ENCODE results near the gene TLE2. TPM values are rescaled to one million over a fixed set of nuclear protein-coding genes. Genes with fewer than 3 reads are reported as not detected.

TLE2 gene
- total RNA-seq, 2 experiments from 2014 or later = 3.9 to 5.0 TPM

GRCh38 chr19:3061182-3062161, 32.4 kb upstream of the TLE2 start:
- H3K27me3 Mint-ChIP-seq = no peaks in the 10 kb centered on the region

DNA sequence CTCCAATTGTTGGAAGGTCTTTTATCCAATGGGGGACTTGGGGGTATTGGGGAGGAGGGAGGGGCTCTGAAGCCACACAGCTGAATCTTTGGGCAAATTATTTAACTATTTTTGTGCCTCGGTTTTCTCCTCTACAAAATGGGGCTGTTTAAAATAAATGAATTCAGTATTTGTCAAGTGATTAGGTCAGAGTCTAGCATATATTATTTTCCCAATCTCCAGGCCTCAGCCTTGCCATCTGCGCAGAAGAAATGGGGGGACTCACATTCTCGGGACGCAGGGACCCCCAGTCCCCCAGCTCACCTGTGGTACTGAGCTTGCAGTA, 31.7 kb upstream of the TLE2 start:
- H3K36me3 Mint-ChIP-seq = peaks cover 23% of the 10 kb centered on the region
- POLR2A ChIA-PET = interaction anchor here (0.7 to 3.4 kb wide), 11 partner anchors 8 to 125 kb away, joined by 3 to 49 read pairs (median 6); partner anchors contain the start of genes NCLN and TLE6
- H3K4me3 Mint-ChIP-seq = peak overlapping the region; percentile 93
- peaks cover 30% of the 10 kb centered on the region for H3K4me1 Mint-ChIP-seq
- peak overlapping the region; percentile 88 for H3K27ac Mint-ChIP-seq
- no peaks in the 10 kb centered on the region for H3K9me3 Mint-ChIP-seq
- no peak for DNase-seq
- ATAC-seq (ENCODE audit: low read depth) = no peak
- no peaks in the 10 kb centered on the region for H3K27me3 Mint-ChIP-seq

More at GRCh38 chr19:3061182-3062161, 32.4 kb upstream of the TLE2 start:
- Mint-ChIP-seq H3K9me3 (no peaks in the 10 kb centered on the region), H3K36me3 (peaks cover 20% of the 10 kb centered on the region), H3K4me1 (peaks cover 30% of the 10 kb centered on the region), H3K4me3 (peak overlapping the region; percentile 93), H3K27ac (peak overlapping the region; percentile 88)
- ATAC-seq (ENCODE audit: low read depth) (peak; percentile 72), DNase-seq (peak; percentile 85)
- POLR2A ChIA-PET = interaction anchor here (0.7 to 3.4 kb wide), 13 partner anchors 8 to 124 kb away, joined by 3 to 49 read pairs (median 6); partner anchors contain the start of genes NCLN, S1PR4 and TLE6

DNA sequence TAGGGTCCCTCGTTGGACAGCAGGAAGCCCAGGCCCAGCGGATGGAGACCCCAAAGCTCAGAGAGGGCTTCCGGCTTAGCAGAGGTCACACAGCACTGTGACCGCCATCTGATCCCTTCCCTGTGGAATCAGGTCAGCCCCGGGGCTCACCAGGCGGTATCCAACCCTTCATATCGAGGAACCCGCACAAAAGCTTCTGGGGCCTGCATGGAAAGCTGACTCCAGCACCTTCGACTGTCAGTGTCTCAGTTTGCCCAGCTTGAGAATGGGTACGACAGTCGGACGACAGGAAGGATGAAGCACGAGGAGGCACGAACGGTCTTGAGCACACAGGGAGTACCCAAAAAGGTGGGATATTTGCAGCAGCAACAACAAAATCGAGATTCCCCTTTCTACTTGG, 30.6 kb upstream of the TLE2 start:
- peak overlapping the region; percentile 88 for H3K27ac Mint-ChIP-seq
- peak overlapping the region; percentile 93 for H3K4me3 Mint-ChIP-seq
- H3K4me1 Mint-ChIP-seq = peaks cover 31% of the 10 kb centered on the region
- no peak for ATAC-seq (ENCODE audit: low read depth)
- no peak for DNase-seq
- H3K9me3 Mint-ChIP-seq = no peaks in the 10 kb centered on the region
- H3K36me3 Mint-ChIP-seq = peaks cover 30% of the 10 kb centered on the region
- POLR2A ChIA-PET = interaction anchor here (0.5 to 2.4 kb wide), 4 partner anchors 13 to 72 kb away, joined by 3 to 8 read pairs (median 5); no protein-coding TSS in a partner anchor
- no peaks in the 10 kb centered on the region for H3K27me3 Mint-ChIP-seq

DNA sequence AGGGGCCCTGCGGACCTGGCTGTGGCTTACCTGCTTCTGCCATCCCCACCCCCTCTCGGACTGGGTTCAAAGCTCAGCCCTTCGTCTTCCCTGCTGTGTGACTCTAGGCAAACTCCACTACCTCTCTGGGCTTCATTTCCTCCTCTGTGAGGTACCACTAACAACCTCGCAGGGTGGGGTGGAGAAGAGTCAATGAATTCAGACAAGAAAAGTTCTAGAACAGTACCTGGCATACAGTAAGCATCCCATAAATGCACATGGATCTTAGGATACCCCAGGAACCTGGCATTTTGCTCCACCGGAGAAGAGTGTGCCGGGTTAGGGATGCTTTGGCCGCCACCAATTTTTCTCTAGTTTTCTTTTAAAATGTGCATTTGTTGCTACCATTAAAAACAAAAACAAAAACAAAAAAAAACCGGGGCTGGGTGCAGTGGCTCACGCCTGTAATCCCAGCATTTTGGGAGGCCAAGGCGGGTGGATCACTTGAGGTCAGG, 29.8 kb upstream of the TLE2 start:
- H3K4me1 Mint-ChIP-seq = peaks cover 29% of the 10 kb centered on the region
- no peak for ATAC-seq (ENCODE audit: low read depth)

DNA sequence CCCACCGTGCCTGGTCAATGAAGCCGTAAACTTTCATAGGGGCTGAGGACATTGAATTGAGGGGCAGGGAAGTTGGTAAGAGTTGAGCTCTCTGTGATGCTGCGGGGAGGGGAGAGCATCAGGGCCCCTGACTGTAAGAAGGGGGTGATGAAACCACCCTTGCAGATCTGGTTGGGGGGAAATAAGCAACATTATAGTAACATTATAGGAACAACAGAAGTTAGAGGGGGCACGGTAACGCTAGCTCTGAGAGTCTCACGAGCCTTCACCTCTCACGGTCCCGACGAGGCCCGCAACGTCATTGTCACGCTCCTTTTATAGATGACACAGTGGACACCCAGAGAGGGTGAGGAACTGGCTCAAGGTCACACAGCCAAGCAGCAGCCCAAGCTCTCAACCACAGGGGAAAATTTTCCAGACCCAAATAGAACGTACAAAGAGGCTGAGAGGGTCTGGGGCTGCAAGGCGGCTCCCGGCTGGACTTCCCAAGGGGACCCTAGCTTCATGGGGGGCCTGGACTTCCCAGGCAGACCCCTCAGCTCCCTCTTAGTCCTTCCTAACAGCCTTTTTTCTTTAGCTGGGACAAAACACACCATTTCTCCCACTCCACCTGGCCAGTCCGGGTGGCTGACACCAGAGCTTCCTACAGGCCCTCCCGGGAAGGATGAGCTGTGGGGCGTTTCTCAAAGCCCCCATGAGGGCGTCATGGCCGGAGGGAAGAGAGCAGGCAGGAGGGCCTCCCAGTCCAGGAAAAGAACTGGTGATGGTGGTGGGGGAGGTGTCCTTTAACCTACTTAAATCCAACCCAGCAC, 29.1 kb upstream of the TLE2 start:
- Mint-ChIP-seq H3K27ac (peak overlapping the region; percentile 43), H3K36me3 (peaks cover 30% of the 10 kb centered on the region), H3K27me3 (no peaks in the 10 kb centered on the region), H3K4me3 (peak overlapping the region; percentile 4), H3K4me1 (peaks cover 26% of the 10 kb centered on the region), H3K9me3 (no peaks in the 10 kb centered on the region)
- ATAC-seq (ENCODE audit: low read depth) = no peak
- DNase-seq = no peak
- POLR2A ChIA-PET = interaction anchor here (1.0 to 1.5 kb wide), 2 partner anchors 19 to 22 kb away, joined by 3 to 8 read pairs; no protein-coding TSS in a partner anchor

More for the DNA sequence above, 29.8 kb upstream of the TLE2 start:
- H3K27ac Mint-ChIP-seq = peak overlapping the region; percentile 43
- no peak overlapping the region for H3K4me3 Mint-ChIP-seq
- no peaks in the 10 kb centered on the region for H3K27me3 Mint-ChIP-seq
- no peak for DNase-seq
- POLR2A ChIA-PET = interaction anchor here (0.7 to 1.5 kb wide), 3 partner anchors 14 to 22 kb away, joined by 3 to 8 read pairs (median 3); no protein-coding TSS in a partner anchor
- no peaks in the 10 kb centered on the region for H3K9me3 Mint-ChIP-seq
- H3K36me3 Mint-ChIP-seq = peaks cover 30% of the 10 kb centered on the region

GRCh38 chr19:3057275-3057714, 28.2 kb upstream of the TLE2 start:
- no peak overlapping the region for H3K27ac Mint-ChIP-seq
- H3K27me3 Mint-ChIP-seq = no peaks in the 10 kb centered on the region
- DNase-seq (no peak), ATAC-seq (ENCODE audit: low read depth) (no peak)
- no peaks in the 10 kb centered on the region for H3K9me3 Mint-ChIP-seq
- H3K36me3 Mint-ChIP-seq = peaks cover 30% of the 10 kb centered on the region
- H3K4me1 Mint-ChIP-seq = peaks cover 23% of the 10 kb centered on the region
- POLR2A ChIA-PET = interaction anchor here (1.5 kb wide), 1 partner anchor 21 kb away, joined by 6 read pairs; no protein-coding TSS in a partner anchor
- no peak overlapping the region for H3K4me3 Mint-ChIP-seq

DNA sequence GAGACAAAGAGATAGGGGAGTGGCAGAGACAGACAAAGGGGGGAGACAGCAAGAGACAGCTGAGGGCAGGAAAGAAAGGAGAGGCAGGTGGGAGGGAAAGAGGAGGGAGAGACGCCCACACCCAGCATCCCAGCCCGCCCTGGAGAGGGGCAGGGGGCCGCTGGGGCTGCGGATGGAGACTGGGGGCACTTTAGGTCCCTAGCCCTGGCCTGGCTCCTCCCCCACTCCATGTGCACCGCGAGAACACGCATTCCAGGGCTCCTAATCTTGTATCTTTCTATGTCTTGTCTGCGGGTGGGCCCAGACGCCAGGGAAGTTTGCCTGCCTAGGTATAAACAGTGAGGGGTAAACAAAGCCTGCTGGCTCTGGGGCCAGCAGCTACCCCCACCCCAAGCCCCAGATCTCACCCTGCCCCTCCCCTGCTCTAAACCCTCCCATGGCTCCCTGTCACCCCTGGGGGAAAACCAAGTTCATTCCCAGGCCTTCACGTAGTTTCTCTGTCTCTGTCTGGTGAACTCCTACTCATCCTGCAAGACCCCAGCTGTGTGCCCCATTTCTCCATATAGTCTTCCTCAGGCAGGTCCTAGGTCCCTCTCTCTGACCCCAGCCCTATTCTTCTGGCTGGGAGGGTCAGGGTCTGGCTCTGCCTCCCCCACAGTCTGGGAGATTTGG, 27.5 kb upstream of the TLE2 start:
- Mint-ChIP-seq H3K27me3 (no peaks in the 10 kb centered on the region), H3K27ac (peak overlapping the region; percentile 58), H3K36me3 (peaks cover 30% of the 10 kb centered on the region), H3K4me1 (peaks cover 23% of the 10 kb centered on the region), H3K4me3 (no peak overlapping the region), H3K9me3 (no peaks in the 10 kb centered on the region)
- no peak for ATAC-seq (ENCODE audit: low read depth)
- DNase-seq = no peak
- POLR2A ChIA-PET = interaction anchor here (1.5 kb wide), 1 partner anchor 20 kb away, joined by 6 read pairs; no protein-coding TSS in a partner anchor

GRCh38 chr19:3055741-3056416, 26.8 kb upstream of the TLE2 start:
- POLR2A ChIA-PET = interaction anchor here (1.5 kb wide), 1 partner anchor 19 kb away, joined by 6 read pairs; no protein-coding TSS in a partner anchor
- H3K9me3 Mint-ChIP-seq = no peaks in the 10 kb centered on the region
- ATAC-seq (ENCODE audit: low read depth) (no peak), DNase-seq (no peak)
- H3K27ac Mint-ChIP-seq = no peak overlapping the region
- H3K27me3 Mint-ChIP-seq = no peaks in the 10 kb centered on the region
- no peak overlapping the region for H3K4me3 Mint-ChIP-seq
- peaks cover 22% of the 10 kb centered on the region for H3K4me1 Mint-ChIP-seq
- peaks cover 29% of the 10 kb centered on the region for H3K36me3 Mint-ChIP-seq

DNA sequence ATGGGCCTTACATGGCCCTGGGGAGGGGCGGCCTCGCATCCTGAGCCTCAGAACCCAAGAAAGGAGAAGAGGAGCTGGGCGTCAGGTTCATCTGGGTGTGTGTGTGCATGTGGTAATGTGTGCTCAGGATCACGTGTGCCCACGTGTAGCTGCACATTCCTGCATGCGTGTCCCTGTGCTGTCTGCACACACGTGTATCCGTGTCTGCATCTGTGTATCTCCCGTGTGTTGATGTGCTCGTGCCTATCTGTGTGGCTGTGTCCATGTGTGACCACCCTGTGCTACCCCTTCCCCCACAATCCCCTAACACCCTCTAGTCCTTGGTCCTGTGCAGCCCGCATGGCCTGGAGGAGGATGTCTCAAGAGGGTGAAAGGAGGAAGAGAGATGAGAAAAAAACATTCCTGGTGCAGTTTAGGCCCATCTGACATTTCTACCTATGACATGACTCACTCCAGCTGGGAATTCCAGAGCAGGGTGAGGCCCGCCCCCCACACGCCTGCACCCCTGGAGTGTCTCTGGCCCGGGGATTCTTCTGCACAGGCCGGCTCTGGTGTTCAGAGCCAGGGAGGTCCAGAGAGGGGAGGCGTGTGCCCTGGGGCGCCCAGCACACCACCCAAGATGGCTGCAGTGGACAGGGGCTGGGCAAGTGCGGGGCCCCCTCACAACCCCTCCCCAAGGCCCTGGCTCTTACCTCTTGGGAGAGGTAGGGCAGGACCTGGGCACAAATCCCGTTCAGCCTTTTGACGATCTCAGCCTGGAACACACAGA, 26.1 kb upstream of the TLE2 start:
- POLR2A ChIA-PET = no interaction called here
- ATAC-seq (ENCODE audit: low read depth) = no peak
- H3K36me3 Mint-ChIP-seq = peaks cover 24% of the 10 kb centered on the region
- no peak overlapping the region for H3K27ac Mint-ChIP-seq
- peaks cover 16% of the 10 kb centered on the region for H3K4me1 Mint-ChIP-seq
- H3K9me3 Mint-ChIP-seq = no peaks in the 10 kb centered on the region
- H3K4me3 Mint-ChIP-seq = no peak overlapping the region
- no peak for DNase-seq
- H3K27me3 Mint-ChIP-seq = no peaks in the 10 kb centered on the region

DNA sequence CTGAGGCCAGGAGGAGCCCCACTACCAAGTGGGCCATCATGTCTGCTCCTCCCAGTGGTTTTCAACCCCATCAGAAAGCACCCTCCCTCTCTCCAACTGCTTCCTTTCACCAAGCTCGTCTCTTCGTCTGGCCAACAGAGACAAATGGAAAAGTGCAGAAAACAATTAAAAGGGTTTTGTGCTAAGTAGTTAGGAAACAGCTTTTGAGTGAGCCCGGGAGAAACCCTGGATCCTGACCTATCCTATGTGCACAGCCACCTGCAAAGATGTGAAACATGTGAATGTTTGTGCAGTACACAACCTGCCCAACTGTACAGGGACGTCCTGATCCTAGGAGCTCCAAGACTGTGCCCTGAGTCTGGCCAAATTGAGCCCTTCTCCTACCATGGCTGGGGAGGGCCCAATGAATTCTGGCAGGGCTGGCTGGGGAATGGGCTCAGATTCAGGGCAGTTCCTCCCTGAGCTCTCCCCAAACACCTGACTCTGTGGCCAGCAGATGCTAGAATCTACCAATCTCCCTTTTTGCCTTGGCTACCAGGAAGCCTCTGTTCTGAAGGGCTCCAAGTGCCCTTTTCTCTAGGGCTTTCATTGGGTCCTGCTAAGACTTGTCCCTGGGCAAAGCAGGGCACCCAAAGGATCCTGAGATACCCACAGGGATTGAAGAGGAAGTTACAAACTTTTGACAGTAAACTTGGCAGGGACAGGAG, 25.3 kb upstream of the TLE2 start:
- H3K9me3 Mint-ChIP-seq = no peaks in the 10 kb centered on the region
- H3K4me3 Mint-ChIP-seq = no peak overlapping the region
- peaks cover 11% of the 10 kb centered on the region for H3K4me1 Mint-ChIP-seq
- ATAC-seq (ENCODE audit: low read depth) (no peak), DNase-seq (no peak)
- no peak overlapping the region for H3K27ac Mint-ChIP-seq
- H3K36me3 Mint-ChIP-seq = peaks cover 19% of the 10 kb centered on the region
- H3K27me3 Mint-ChIP-seq = no peaks in the 10 kb centered on the region
- POLR2A ChIA-PET = interaction anchor here (0.7 to 3.2 kb wide), 2 partner anchors 18 kb away, joined by 4 to 22 read pairs; no protein-coding TSS in a partner anchor

- H3K27me3 Mint-ChIP-seq = peaks cover 5% of the 10 kb centered on the region
- DNase-seq (no peak), ATAC-seq (ENCODE audit: low read depth) (no peak)
- H3K4me1 Mint-ChIP-seq = peaks cover 11% of the 10 kb centered on the region
- H3K27ac Mint-ChIP-seq = no peak overlapping the region
- H3K9me3 Mint-ChIP-seq = no peaks in the 10 kb centered on the region
- H3K36me3 Mint-ChIP-seq = peaks cover 19% of the 10 kb centered on the region
- POLR2A ChIA-PET = interaction anchor here (0.7 to 3.2 kb wide), 5 partner anchors 8 to 18 kb away, joined by 4 to 22 read pairs (median 6); partner anchors contain the start of gene TLE5
- H3K4me3 Mint-ChIP-seq = no peak overlapping the region
These were observed 24.7 kb upstream of the TLE2 start for GRCh38 chr19:3053780-3054179.

Data from activated naive CD8-positive, alpha-beta T cell treated with anti-CD3 and anti-CD28 coated beads, Interleukin-2, amount 10 ng/mL, durations not matched to agents 7 days and 5 days (primary cell).